IMR-90 (cell line): Measurements from ENCODE around the gene ADAM33. TPM values are rescaled to one million over a fixed set of nuclear protein-coding genes. Genes with fewer than 3 reads are reported as not detected.

Source experiments
- ATAC-seq: fragments of 200-7000 bp; cut with Tn5 transposase; 2 replicates; pipeline ENCODE4 v1.9.1; 2020; ENCODE audit warnings: low read depth, mild to moderate bottlenecking, moderate library complexity
- BruUV-seq: library from RNA; stranded (reverse); fragments of 400-500 nt; replicated peaks from 2 replicates; lab custom pipeline; 2021; lab: Mats Ljungman, UMichigan
- CTCF ChIA-PET: fragments of 300-600 bp; formaldehyde crosslinking; extraction: SDS; loops from one replicate; lab custom pipeline; 2021; ENCODE audit warnings: antibody characterized with exemption; lab: Yijun Ruan, JAX
- POLR2A ChIA-PET: fragments of 300-600 bp; sonication (Branson Sonifier 250); formaldehyde crosslinking; loops from one replicate; lab custom pipeline; 2022; ENCODE audit warnings: antibody characterized with exemption; ENCODE audit not compliant: unreplicated experiment; lab: Charles Lee
- DNase-seq: peaks from one replicate; pipeline ENCODE4 v3.0.0; 2013
- H2AFZ ChIP-seq: replicated peaks from 2 replicates; pipeline ENCODE3; 2013; ENCODE audit warnings: low read length, mild to moderate bottlenecking; ENCODE audit not compliant: poor library complexity
- H2AK5ac ChIP-seq: 2 replicates; pipeline ENCODE4 v1.6.1; 2013; ENCODE audit warnings: low read depth, low read length, inconsistent platforms
- H2AK9ac ChIP-seq: replicated peaks from 2 replicates; pipeline ENCODE3; 2013; ENCODE audit warnings: mild to moderate bottlenecking, low read depth, low read length, moderate library complexity; ENCODE audit not compliant: poor library complexity
- H2BK120ac ChIP-seq: 2 replicates; pipeline ENCODE4 v1.6.1; 2013; ENCODE audit warnings: low read depth, low read length, inconsistent platforms
- H2BK15ac ChIP-seq: 3 replicates; pipeline ENCODE4 v1.6.1; 2013; ENCODE audit warnings: low read depth, low read length, inconsistent platforms
- H2BK20ac ChIP-seq: 2 replicates; pipeline ENCODE4 v1.6.1; 2013; ENCODE audit warnings: low read depth, mild to moderate bottlenecking, inconsistent platforms, low read length, moderate library complexity
- H2BK5ac ChIP-seq: 2 replicates; pipeline ENCODE4 v1.6.1; 2013; ENCODE audit warnings: mild to moderate bottlenecking, low read depth, low read length, inconsistent platforms; ENCODE audit not compliant: poor library complexity, severe bottlenecking
- H3K14ac ChIP-seq: replicated peaks from 2 replicates; pipeline ENCODE4 v1.6.1; 2013; ENCODE audit warnings: low read depth, low read length, inconsistent platforms
- H3K18ac ChIP-seq: 2 replicates; pipeline ENCODE4 v1.6.1; 2013; ENCODE audit warnings: low read depth, low read length, control low read depth
- H3K23ac ChIP-seq: 2 replicates; pipeline ENCODE4 v1.6.1; 2013; ENCODE audit warnings: low read depth, low read length, inconsistent platforms
- H3K27ac ChIP-seq: 2 replicates; pipeline ENCODE4 v1.5.1; 2013; ENCODE audit warnings: mild to moderate bottlenecking, control low read depth, low read length; ENCODE audit not compliant: insufficient read depth
- H3K27me3 ChIP-seq: 2 replicates; pipeline ENCODE4 v1.6.1; 2013; ENCODE audit warnings: low read length; ENCODE audit not compliant: control insufficient read depth, insufficient read depth
- H3K36me3 ChIP-seq: 2 replicates; pipeline ENCODE4 v1.6.1; 2013; ENCODE audit warnings: low read length, mixed read lengths; ENCODE audit not compliant: control insufficient read depth, insufficient read depth
- H3K4ac ChIP-seq: 2 replicates; pipeline ENCODE4 v1.6.1; 2013; ENCODE audit warnings: low read depth, low read length, inconsistent platforms
- H3K4me1 ChIP-seq: 2 replicates; pipeline ENCODE4 v1.6.1; 2013; ENCODE audit warnings: low read length, mixed read lengths; ENCODE audit not compliant: control insufficient read depth, insufficient read depth
- H3K4me2 ChIP-seq: 2 replicates; pipeline ENCODE4 v1.6.1; 2013; ENCODE audit warnings: low read depth, mild to moderate bottlenecking, control low read depth, low read length, moderate library complexity
- H3K4me3 ChIP-seq: 2 replicates; pipeline ENCODE4 v1.5.1; 2013; ENCODE audit warnings: low read depth, mild to moderate bottlenecking, control low read depth, low read length, moderate library complexity; ENCODE audit not compliant: insufficient read depth
- H3K56ac ChIP-seq: 2 replicates; pipeline ENCODE4 v1.6.1; 2013; ENCODE audit warnings: low read length, inconsistent platforms; ENCODE audit not compliant: insufficient read depth; ENCODE audit errors: extremely low read depth
- H3K79me1 ChIP-seq, 2 experiments: 2 replicates each; pipeline ENCODE4 v1.6.1; 2013; ENCODE audit warnings: low read length in 2 of 2, inconsistent platforms in 1 of 2, low read depth in 1 of 2
- H3K9ac ChIP-seq: 2 replicates; pipeline ENCODE4 v1.6.1; 2013; ENCODE audit warnings: low read depth, low read length, control low read depth
- H3K9me1 ChIP-seq: 2 replicates; pipeline ENCODE4 v1.6.1; 2013; ENCODE audit warnings: low read length, inconsistent platforms; ENCODE audit not compliant: insufficient read depth
- H3K9me3 ChIP-seq: 2 replicates; pipeline ENCODE4 v1.6.1; 2013; ENCODE audit warnings: low read length; ENCODE audit not compliant: control insufficient read depth, insufficient read depth
- H4K20me1 ChIP-seq: 2 replicates; pipeline ENCODE4 v1.6.1; 2013; ENCODE audit warnings: low read length, inconsistent platforms; ENCODE audit not compliant: insufficient read depth
- H4K5ac ChIP-seq: 2 replicates; pipeline ENCODE4 v1.6.1; 2013; ENCODE audit warnings: mild to moderate bottlenecking, low read depth, low read length, control low read depth
- H4K8ac ChIP-seq, 2 experiments: 2 replicates each; pipeline ENCODE4 v1.6.1; 2013; ENCODE audit warnings: low read depth in 2 of 2, low read length in 2 of 2, control low read depth in 1 of 2, inconsistent platforms in 1 of 2
- H4K91ac ChIP-seq: 2 replicates; pipeline ENCODE4 v1.6.1; 2013; ENCODE audit warnings: low read depth, low read length, inconsistent platforms; ENCODE audit not compliant: insufficient read depth
- BHLHE40 ChIP-seq: fragments of 150-350 bp; IDR thresholded peaks from 2 replicates; pipeline ENCODE4 v1.6.1; 2016; ENCODE audit warnings: mild to moderate bottlenecking, low read depth, low read length
- CEBPB ChIP-seq: IDR thresholded peaks from 2 replicates; pipeline ENCODE4 v1.6.1; 2012; ENCODE audit warnings: low read depth, low read length, improper control_type of control experiment
- CHD1 ChIP-seq: IDR thresholded peaks from 2 replicates; pipeline ENCODE4 v1.6.1; 2012; ENCODE audit warnings: low read depth, low read length, improper control_type of control experiment
- CTCF ChIP-seq: conservative IDR thresholded peaks from 2 replicates; pipeline ENCODE4 v1.5.1; 2012; ENCODE audit warnings: mild to moderate bottlenecking, low read depth, low read length, improper control_type of control experiment
- ELK1 ChIP-seq: fragments of 150-350 bp; IDR thresholded peaks from 2 replicates; pipeline ENCODE4 v1.6.1; 2016; ENCODE audit warnings: low read depth, mild to moderate bottlenecking, low read length, moderate library complexity, borderline replicate concordance
- FOS ChIP-seq: fragments of 150-350 bp; IDR thresholded peaks from 2 replicates; pipeline ENCODE4 v1.6.1; 2016; ENCODE audit warnings: low read depth, low read length
- MAFK ChIP-seq: IDR thresholded peaks from 2 replicates; pipeline ENCODE4 v1.6.1; 2012; ENCODE audit warnings: low read depth, low read length, improper control_type of control experiment
- MAZ ChIP-seq: IDR thresholded peaks from 2 replicates; pipeline ENCODE4 v1.6.1; 2012; ENCODE audit warnings: low read depth, mild to moderate bottlenecking, low read length, improper control_type of control experiment, moderate library complexity, borderline replicate concordance
- MXI1 ChIP-seq: IDR thresholded peaks from 2 replicates; pipeline ENCODE4 v1.6.1; 2012; ENCODE audit warnings: low read depth, mild to moderate bottlenecking, low read length, moderate library complexity, borderline replicate concordance
- NFE2L2 ChIP-seq: fragments of 150-350 bp; IDR thresholded peaks from 2 replicates; pipeline ENCODE4 v1.6.1; 2016; ENCODE audit warnings: low read depth, mild to moderate bottlenecking, low read length
- POLR2A ChIP-seq: IDR thresholded peaks from 2 replicates; pipeline ENCODE4 v1.6.1; 2012; ENCODE audit warnings: mild to moderate bottlenecking, low read depth, low read length
- RAD21 ChIP-seq: IDR thresholded peaks from 2 replicates; pipeline ENCODE4 v1.6.1; 2012; ENCODE audit warnings: low read length, improper control_type of control experiment
- RCOR1 ChIP-seq: IDR thresholded peaks from 2 replicates; pipeline ENCODE4 v1.6.1; 2012; ENCODE audit warnings: mild to moderate bottlenecking, low read length, improper control_type of control experiment; ENCODE audit not compliant: insufficient replicate concordance
- RFX5 ChIP-seq: IDR thresholded peaks from 2 replicates; pipeline ENCODE4 v1.8.0; 2012; ENCODE audit warnings: low read depth, mild to moderate bottlenecking, low read length, moderate library complexity
- SMC3 ChIP-seq: fragments of 150-350 bp; IDR thresholded peaks from 2 replicates; pipeline ENCODE4 v1.6.1; 2016; ENCODE audit warnings: low read depth, mild to moderate bottlenecking, antibody characterized with exemption, low read length, moderate library complexity
- WGBS, 2 experiments: methylation state at CpG; one replicate each; pipeline versions ENCODE4 v1.1.5 to v1.1.7; 2013; ENCODE audit warnings: missing lambda C conversion rate in 2 of 2; ENCODE audit not compliant: insufficient read length in 1 of 2; ENCODE audit errors: extremely low coverage in 2 of 2; 5-methylcytosine and 5-hydroxymethylcytosine counted together
- dilution Hi-C: fragments of 300-500 bp; cut with HindIII; formaldehyde crosslinking; loops from one replicate; pipeline ENCODE4 v1.14.3; 2018; ENCODE audit warnings: low sequenced_read_pairs; ENCODE audit not compliant: unreplicated experiment
- in situ Hi-C: fragments of 300-500 bp; cut with MboI; formaldehyde crosslinking; loops from 3 replicates; pipeline ENCODE4 v1.14.3; 2019; ENCODE audit warnings: low sequenced_read_pairs, inconsistent platforms, mixed read lengths
- intact Hi-C: fragments of 100-400 bp; cut with micrococcal nuclease; formaldehyde crosslinking; loops from 2 replicates; pipeline ENCODE4 v1.10.0; 2022
- polyA plus RNA-seq, 3 experiments: library from polyadenylated mRNA; depleted of rRNA; stranded (reverse); fragments of >200 nt; gene quantifications; 2 replicates each; pipeline ENCODE4 v1.2.3, GENCODE V29; 2012; ENCODE audit warnings: low replicate concordance in 1 of 3
- total RNA-seq: library from RNA; depleted of rRNA; stranded (reverse); fragments of >200 nt; gene quantifications from 2 replicates; pipeline ENCODE4 v1.2.3, GENCODE V29; 2012
- TF ChIP-seq, protein P1 (sequence below): fragments of 150-350 bp; IDR thresholded peaks from 2 replicates; pipeline ENCODE4 v1.6.1; 2017; ENCODE audit warnings: mild to moderate bottlenecking, antibody characterized with exemption, low read length, low read depth

ADAM33 gene
- total and polyA plus RNA-seq, 2 of the 4 experiments (the other 2 are of a cell fraction) = 0.18 to 1.7 TPM

DNA sequence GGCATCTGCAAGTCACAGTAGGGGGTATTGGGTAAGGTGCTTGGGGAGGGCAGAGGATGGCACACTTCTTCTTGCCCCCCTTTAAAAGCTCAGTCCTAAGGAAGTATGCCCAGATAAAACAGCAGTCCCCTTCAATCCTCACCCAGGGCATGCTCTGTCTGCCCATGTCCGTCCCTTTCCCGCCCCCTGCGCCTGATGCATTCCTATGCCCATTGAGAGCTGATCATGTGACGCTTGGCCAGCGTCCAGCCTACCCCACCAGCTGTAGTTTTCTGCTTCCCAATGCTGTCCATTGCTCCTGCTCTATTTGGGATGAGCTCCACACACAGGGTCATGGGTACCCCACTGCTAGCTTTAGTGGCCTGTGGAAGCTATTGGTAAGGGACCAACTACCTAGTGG, 22.3 kb upstream of the ADAM33 start:
- Histone ChIP-seq H4K20me1 (no peaks in the 10 kb centered on the region), H4K91ac (no peak overlapping the region), H3K4me2 (no peak overlapping the region), H3K27me3 (peaks cover 38% of the 10 kb centered on the region), H2AK9ac (no peak overlapping the region), H3K9ac (no peak overlapping the region), H2BK15ac (no peak overlapping the region), H3K36me3 (no peaks in the 10 kb centered on the region), H3K23ac (no peak overlapping the region), H2AFZ (peak overlapping the region; percentile 63), H3K14ac (no peak overlapping the region), H4K5ac (no peak overlapping the region), H3K4me3 (no peak overlapping the region), H2BK5ac (no peak overlapping the region), H3K4me1 (no peaks in the 10 kb centered on the region), H3K18ac (no peak overlapping the region), H2BK120ac (no peak overlapping the region), H3K4ac (no peak overlapping the region), H4K8ac (no peak overlapping the region), H2BK20ac (no peak overlapping the region), H3K9me1 (no peaks in the 10 kb centered on the region), H3K56ac (no peak overlapping the region), H3K27ac (no peak overlapping the region), H3K79me1 (no peaks in the 10 kb centered on the region), H3K9me3 (peaks cover 2% of the 10 kb centered on the region; the same call in 1 of the 2 replicates), H2AK5ac (no peak overlapping the region)
- no peak for TF ChIP-seq RFX5
- TF ChIP-seq CEBPB = no peak
- no peak for TF ChIP-seq SMC3
- TF ChIP-seq CTCF = no peak
- no peak for TF ChIP-seq BHLHE40
- no peak for TF ChIP-seq MAZ
- no peak for TF ChIP-seq POLR2A
- TF ChIP-seq RAD21 = no peak
- TF ChIP-seq ELK1 = no peak
- no peak for TF ChIP-seq MXI1
- no peak for TF ChIP-seq MAFK
- TF ChIP-seq CHD1 = no peak
- TF ChIP-seq RCOR1 = no peak
- no peak for TF ChIP-seq NFE2L2
- no peak for TF ChIP-seq FOS
- TF ChIP-seq, protein P1, sequence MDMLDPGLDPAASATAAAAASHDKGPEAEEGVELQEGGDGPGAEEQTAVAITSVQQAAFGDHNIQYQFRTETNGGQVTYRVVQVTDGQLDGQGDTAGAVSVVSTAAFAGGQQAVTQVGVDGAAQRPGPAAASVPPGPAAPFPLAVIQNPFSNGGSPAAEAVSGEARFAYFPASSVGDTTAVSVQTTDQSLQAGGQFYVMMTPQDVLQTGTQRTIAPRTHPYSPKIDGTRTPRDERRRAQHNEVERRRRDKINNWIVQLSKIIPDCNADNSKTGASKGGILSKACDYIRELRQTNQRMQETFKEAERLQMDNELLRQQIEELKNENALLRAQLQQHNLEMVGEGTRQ = no peak
- in situ Hi-C loops = no loop called here
- ChIA-PET POLR2A (no interaction called here), CTCF (no interaction called here)
- no TSS peak for BruUV-seq
- ATAC-seq (no peak), DNase-seq (no peak)
- dilution Hi-C loops = no loop called here
- intact Hi-C loops = no loop called here
- WGBS, 2 experiments = no CpG with 5 or more reads among the region's 5 CpGs
